Hepatocyte (in vitro differentiated cells): ENCODE data around the gene CCDC69. TPM values are rescaled to one million over a fixed set of nuclear protein-coding genes. Genes with fewer than 3 reads are reported as not detected.

Experiments used
- DNase-seq: peaks from one replicate; pipeline ENCODE4 v3.0.0-alpha.2; 2016; ENCODE audit warnings: low spot score
- H2AFZ ChIP-seq: fragments of 200-600 bp; sonication (generic); 2 replicates; pipeline ENCODE4 v1.6.0; 2016; ENCODE audit warnings: antibody characterized with exemption, mild to moderate bottlenecking
- H3K27ac ChIP-seq: fragments of 200-600 bp; sonication (generic); 2 replicates; pipeline ENCODE4 v1.5.1; 2016; ENCODE audit warnings: mild to moderate bottlenecking
- H3K27me3 ChIP-seq: fragments of 200-600 bp; sonication (generic); 2 replicates; pipeline ENCODE4 v1.6.1; 2016
- H3K36me3 ChIP-seq: fragments of 200-600 bp; sonication (generic); replicated peaks from 2 replicates; pipeline ENCODE4 v1.5.1; 2016; ENCODE audit warnings: low read depth; ENCODE audit not compliant: insufficient read depth
- H3K4me1 ChIP-seq: fragments of 200-600 bp; sonication (generic); 2 replicates; pipeline ENCODE4 v1.5.1; 2016; ENCODE audit warnings: mild to moderate bottlenecking, moderate library complexity; ENCODE audit not compliant: insufficient read depth
- H3K4me2 ChIP-seq: fragments of 200-600 bp; sonication (generic); 2 replicates; pipeline ENCODE4 v1.6.0; 2016
- H3K4me3 ChIP-seq: fragments of 200-600 bp; sonication (generic); 2 replicates; pipeline ENCODE4 v1.5.1; 2016; ENCODE audit warnings: mild to moderate bottlenecking
- H3K79me2 ChIP-seq: fragments of 200-600 bp; sonication (generic); 2 replicates; pipeline ENCODE4 v1.6.0; 2017; ENCODE audit warnings: mild to moderate bottlenecking
- H3K9me2 ChIP-seq: fragments of 200-600 bp; sonication (generic); replicated peaks from 2 replicates; pipeline ENCODE4 v1.6.0; 2017; ENCODE audit warnings: mild to moderate bottlenecking; ENCODE audit not compliant: insufficient read depth
- H3K9me3 ChIP-seq: fragments of 200-600 bp; sonication (generic); 2 replicates; pipeline ENCODE4 v1.5.1; 2016; ENCODE audit warnings: low read depth, mild to moderate bottlenecking
- H4K20me1 ChIP-seq: fragments of 200-600 bp; sonication (generic); 2 replicates; pipeline ENCODE4 v1.6.0; 2016; ENCODE audit warnings: mild to moderate bottlenecking; ENCODE audit not compliant: insufficient read depth, poor library complexity, severe bottlenecking
- CTCF ChIP-seq: fragments of 200-600 bp; sonication (generic); IDR thresholded peaks from 2 replicates; pipeline ENCODE4 v1.5.1; 2016; ENCODE audit warnings: antibody characterized with exemption, mild to moderate bottlenecking; ENCODE audit not compliant: poor library complexity
- EZH2 ChIP-seq: fragments of 200-600 bp; sonication (generic); IDR thresholded peaks from 2 replicates; pipeline ENCODE4 v1.6.1; 2016; ENCODE audit warnings: antibody characterized with exemption, mild to moderate bottlenecking, borderline replicate concordance
- EZH2phosphoT487 ChIP-seq: fragments of 200-600 bp; sonication (generic); IDR thresholded peaks from one replicate; pipeline ENCODE4 v1.6.1; 2018; ENCODE audit warnings: antibody characterized with exemption, mild to moderate bottlenecking, low read depth, moderate library complexity; ENCODE audit not compliant: unreplicated experiment, severe bottlenecking
- WGBS: methylation state at CpG from one replicate; pipeline ENCODE4 v1.1.6; 2016; ENCODE audit warnings: low lambda C conversion rate; ENCODE audit errors: missing lambda C conversion rate; 5-methylcytosine and 5-hydroxymethylcytosine counted together
- polyA plus RNA-seq: library from polyadenylated mRNA; unstranded; fragments of >200 nt; fragmentation: Nextera tagmentation; extraction: Ambion mirVana; gene quantifications from 2 replicates; pipeline ENCODE4 v1.2.1, GENCODE V29; 2016
- total RNA-seq: library from RNA; depleted of rRNA; stranded (reverse); fragments of >200 nt; gene quantifications from 2 replicates; pipeline ENCODE4 v1.2.3, GENCODE V29; 2014

The CCDC69 gene
- total and polyA plus RNA-seq, 2 experiments from 2014 or later, result 22.4 to 27.3 TPM

- Histone ChIP-seq H3K4me2 (no peak overlapping the region), H3K4me3 (no peak overlapping the region), H3K4me1 (peaks cover 7% of the 10 kb centered on the region), H3K27ac (no peak overlapping the region), H3K36me3 (no peaks in the 10 kb centered on the region), H4K20me1 (no peaks in the 10 kb centered on the region), H3K9me2 (no peaks in the 10 kb centered on the region), H3K79me2 (no peaks in the 10 kb centered on the region), H3K27me3 (no peaks in the 10 kb centered on the region), H2AFZ (no peak overlapping the region), H3K9me3 (no peaks in the 10 kb centered on the region)
- no peak for DNase-seq
- WGBS, result 90% methylated on average over 7 of the region's 7 CpGs
- TF ChIP-seq CTCF (no peak), EZH2 (no peak), EZH2phosphoT487 (no peak)
Observed at GRCh38 chr5:151183456-151184245, 40.2 kb downstream of the CCDC69 start.

GRCh38 chr5:151182976-151183375 is 40.9 kb downstream of the CCDC69 start:
- Histone ChIP-seq H3K4me2 (no peak overlapping the region), H3K4me1 (peaks cover 7% of the 10 kb centered on the region), H3K79me2 (no peaks in the 10 kb centered on the region), H4K20me1 (no peaks in the 10 kb centered on the region), H3K4me3 (no peak overlapping the region), H3K9me2 (no peaks in the 10 kb centered on the region), H3K27ac (no peak overlapping the region), H2AFZ (no peak overlapping the region), H3K36me3 (no peaks in the 10 kb centered on the region), H3K9me3 (no peaks in the 10 kb centered on the region), H3K27me3 (no peaks in the 10 kb centered on the region)
- WGBS, result 91% methylated on average over 8 of the region's 8 CpGs
- no peak for DNase-seq
- no peak for TF ChIP-seq CTCF
- TF ChIP-seq EZH2, result no peak
- TF ChIP-seq EZH2phosphoT487, result no peak

- Histone ChIP-seq H3K79me2 (no peaks in the 10 kb centered on the region), H3K4me1 (peaks cover 7% of the 10 kb centered on the region), H2AFZ (no peak overlapping the region), H3K9me2 (no peaks in the 10 kb centered on the region), H3K4me2 (no peak overlapping the region), H3K36me3 (no peaks in the 10 kb centered on the region), H3K9me3 (no peaks in the 10 kb centered on the region), H3K4me3 (no peak overlapping the region), H3K27ac (no peak overlapping the region), H4K20me1 (no peaks in the 10 kb centered on the region), H3K27me3 (no peaks in the 10 kb centered on the region)
- no peak for TF ChIP-seq EZH2
- no peak for TF ChIP-seq CTCF
- TF ChIP-seq EZH2phosphoT487, result no peak
- WGBS, result 86% methylated on average over 4 of the region's 4 CpGs
- no peak for DNase-seq
Observed at GRCh38 chr5:151182524-151182900, 41.4 kb downstream of the CCDC69 start.
